Naive thymus-derived CD4-positive, alpha-beta T cell (primary cell): ENCODE measurements around the gene FOXJ3. TPM values are rescaled to one million over a fixed set of nuclear protein-coding genes. Genes with fewer than 3 reads are reported as not detected.
A peak's percentile ranks its signal among the peaks of the same experiment; 100 is the strongest.

Source experiments
- ATAC-seq: fragments of 150-1000 bp; cut with Tn5 transposase; 2 replicates; pipeline ENCODE4 v1.10.0; 2021; ENCODE audit warnings: mild to moderate bottlenecking, moderate library complexity
- CTCF ChIA-PET: fragments of 350-600 bp; sonication (Branson Sonifier 250); formaldehyde crosslinking; loops from one replicate; lab custom pipeline; 2021; ENCODE audit warnings: antibody characterized with exemption; lab: Charles Lee
- POLR2A ChIA-PET: fragments of 350-600 bp; sonication (Branson Sonifier 250); formaldehyde crosslinking; loops from one replicate; lab custom pipeline; 2021; ENCODE audit warnings: antibody characterized with exemption, inconsistent platforms; lab: Charles Lee
- DNase-seq, 9 donors: peaks; one replicate each; pipeline versions ENCODE4 v3.0.0 to v3.0.0-alpha.2; 2020 to 2022; ENCODE audit warnings: mixed read lengths in 1 of 9
- H3K27ac ChIP-seq: one replicate; pipeline ENCODE4 v1.7.0; 2013; ENCODE audit warnings: mild to moderate bottlenecking, low read depth, low read length, moderate library complexity
- H3K27me3 ChIP-seq, 2 donors: one replicate each; pipeline ENCODE4 v1.7.0; 2013; ENCODE audit warnings: low read length in 2 of 2, mild to moderate bottlenecking in 2 of 2, moderate library complexity in 2 of 2; ENCODE audit not compliant: control insufficient read depth in 2 of 2, insufficient read depth in 2 of 2
- H3K36me3 ChIP-seq, 3 experiments: 1 replicate in 2 of 3; 2 replicates in 1 of 3; pipeline ENCODE4 v1.7.0; 2013; ENCODE audit warnings: low read length in 3 of 3, mild to moderate bottlenecking in 3 of 3, moderate library complexity in 1 of 3; ENCODE audit not compliant: insufficient read depth in 3 of 3, control insufficient read depth in 2 of 3
- H3K4me1 ChIP-seq, 2 donors: one replicate each; pipeline ENCODE4 v1.7.0; 2013; ENCODE audit warnings: low read length in 2 of 2, mild to moderate bottlenecking in 2 of 2, moderate library complexity in 1 of 2; ENCODE audit not compliant: control insufficient read depth in 2 of 2, insufficient read depth in 2 of 2
- H3K4me3 ChIP-seq: 2 replicates; pipeline ENCODE4 v1.7.0; 2013; ENCODE audit warnings: mild to moderate bottlenecking, low read length
- H3K9me3 ChIP-seq, 3 experiments: 1 replicate in 2 of 3; 2 replicates in 1 of 3; pipeline ENCODE4 v1.7.0; 2013; ENCODE audit warnings: low read length in 3 of 3; ENCODE audit not compliant: control insufficient read depth in 2 of 3
- H3K27ac Mint-ChIP-seq, 9 donors: one replicate each; pipeline ENCODE4 v1.8.0; 2020 to 2022; ENCODE audit warnings: mixed read lengths in 9 of 9, mild to moderate bottlenecking in 8 of 9, moderate library complexity in 5 of 9, inconsistent platforms in 2 of 9
- H3K27me3 Mint-ChIP-seq, 5 donors: one replicate each; pipeline ENCODE4 v1.8.0; 2021 to 2022; ENCODE audit warnings: mixed read lengths in 5 of 5, mild to moderate bottlenecking in 1 of 5
- H3K36me3 Mint-ChIP-seq, 5 donors: one replicate each; pipeline ENCODE4 v1.8.0; 2020 to 2022; ENCODE audit warnings: mixed read lengths in 5 of 5, mild to moderate bottlenecking in 3 of 5, inconsistent platforms in 1 of 5
- H3K4me1 Mint-ChIP-seq, 7 donors: one replicate each; pipeline ENCODE4 v1.8.0; 2020 to 2022; ENCODE audit warnings: mixed read lengths in 7 of 7, mild to moderate bottlenecking in 3 of 7, inconsistent platforms in 1 of 7
- H3K4me3 Mint-ChIP-seq, 10 donors: one replicate each; pipeline ENCODE4 v1.8.0; 2020 to 2022; ENCODE audit warnings: mild to moderate bottlenecking in 10 of 10, mixed read lengths in 10 of 10, moderate library complexity in 6 of 10, inconsistent platforms in 2 of 10
- H3K9me3 Mint-ChIP-seq, 11 donors: one replicate each; pipeline ENCODE4 v1.8.0; 2020 to 2022; ENCODE audit warnings: mixed read lengths in 11 of 11, mild to moderate bottlenecking in 4 of 11, inconsistent platforms in 1 of 11, moderate library complexity in 1 of 11
- intact Hi-C, 2 donors: fragments of 100-400 bp; cut with micrococcal nuclease; formaldehyde crosslinking; loops; one replicate each; pipeline ENCODE4 v1.15.1; 2023
- polyA plus RNA-seq, 2 donors: library from polyadenylated mRNA; unstranded; fragments of 300-500 nt; fragmentation: Illumina TruSeq; gene quantifications; one replicate each; pipeline ENCODE4 v1.2.3, GENCODE V29; 2021
- total RNA-seq, 6 experiments: library from RNA in 5 of 6; stranded (reverse) in 5 of 6; gene quantifications; 1 replicate in 5 of 6; 2 replicates in 1 of 6; pipeline ENCODE4 v1.2.3 and lab custom pipeline; 2021 to 2026

FOXJ3 gene
- total and polyA plus RNA-seq, 7 experiments from 2014 or later: 38.9 to 93.3 (median 70.0) TPM

GRCh38 chr1:42359466-42359865, 24.4 kb upstream of the FOXJ3 start:
- no peak overlapping the region for H3K4me3 ChIP-seq
- H3K4me1 ChIP-seq: no peaks in the 10 kb centered on the region
- ATAC-seq (no peak), DNase-seq (no peak)
- intact Hi-C loops: no loop called here
- no peaks in the 10 kb centered on the region for H3K9me3 ChIP-seq
- H3K36me3 ChIP-seq: no peaks in the 10 kb centered on the region
- H3K27me3 ChIP-seq: peaks cover 0 to 3% of the 10 kb centered on the region in 2 donors
- Mint-ChIP-seq H3K4me1 (peaks cover 0 to 2% (median 0%) of the 10 kb centered on the region in 7 donors), H3K9me3 (peaks cover 0 to 3% (median 0%) of the 10 kb centered on the region in 11 donors), H3K27me3 (peaks cover 5 to 15% (median 9%) of the 10 kb centered on the region in 5 donors), H3K4me3 (no peak overlapping the region), H3K36me3 (peaks cover 0 to 7% (median 0%) of the 10 kb centered on the region in 5 donors), H3K27ac (no peak overlapping the region)
- no peak overlapping the region for H3K27ac ChIP-seq
- POLR2A ChIA-PET: no interaction called here
- CTCF ChIA-PET: no interaction called here

GRCh38 chr1:42358791-42359190, 23.8 kb upstream of the FOXJ3 start:
- Mint-ChIP-seq H3K36me3 (peaks cover 0 to 7% (median 0%) of the 10 kb centered on the region in 5 donors), H3K27ac (no peak overlapping the region), H3K4me1 (peaks cover 0 to 2% (median 0%) of the 10 kb centered on the region in 7 donors), H3K9me3 (peaks cover 0 to 3% (median 0%) of the 10 kb centered on the region in 11 donors), H3K27me3 (peaks cover 5 to 15% (median 11%) of the 10 kb centered on the region in 5 donors), H3K4me3 (no peak overlapping the region)
- no peaks in the 10 kb centered on the region for H3K4me1 ChIP-seq
- DNase-seq (no peak), ATAC-seq (no peak)
- CTCF ChIA-PET: no interaction called here
- H3K9me3 ChIP-seq: no peaks in the 10 kb centered on the region
- no peak overlapping the region for H3K27ac ChIP-seq
- intact Hi-C loops: no loop called here
- POLR2A ChIA-PET: no interaction called here
- H3K36me3 ChIP-seq: no peaks in the 10 kb centered on the region
- H3K4me3 ChIP-seq: no peak overlapping the region
- peaks cover 0 to 3% of the 10 kb centered on the region in 2 donors for H3K27me3 ChIP-seq

GRCh38 chr1:42350086-42350485, 15.1 kb upstream of the FOXJ3 start:
- H3K36me3 Mint-ChIP-seq: no peaks in the 10 kb centered on the region
- Histone ChIP-seq H3K27ac (no peak overlapping the region), H3K36me3 (no peaks in the 10 kb centered on the region), H3K4me1 (no peaks in the 10 kb centered on the region), H3K9me3 (no peaks in the 10 kb centered on the region), H3K27me3 (peaks cover 0 to 7% of the 10 kb centered on the region in 2 donors), H3K4me3 (no peak overlapping the region)
- intact Hi-C loops: no loop called here
- POLR2A ChIA-PET: no interaction called here
- peaks cover 21 to 41% (median 31%) of the 10 kb centered on the region in 5 donors for H3K27me3 Mint-ChIP-seq
- DNase-seq (no peak), ATAC-seq (no peak)
- CTCF ChIA-PET: no interaction called here
- H3K9me3 Mint-ChIP-seq: no peaks in the 10 kb centered on the region
- no peak overlapping the region for H3K27ac Mint-ChIP-seq
- no peaks in the 10 kb centered on the region for H3K4me1 Mint-ChIP-seq
- H3K4me3 Mint-ChIP-seq: no peak overlapping the region

GRCh38 chr1:42348498-42348897, 13.5 kb upstream of the FOXJ3 start:
- ATAC-seq (no peak), DNase-seq (no peak)
- Histone ChIP-seq H3K4me1 (no peaks in the 10 kb centered on the region), H3K4me3 (no peak overlapping the region), H3K27ac (no peak overlapping the region), H3K36me3 (no peaks in the 10 kb centered on the region), H3K27me3 (peaks cover 0 to 6% of the 10 kb centered on the region in 2 donors), H3K9me3 (no peaks in the 10 kb centered on the region)
- POLR2A ChIA-PET: no interaction called here
- peaks cover 20 to 42% (median 31%) of the 10 kb centered on the region in 5 donors for H3K27me3 Mint-ChIP-seq
- intact Hi-C loops: loop anchor here in 1 of 2 donors (10.0 kb wide), 1 partner anchor 396 kb away; the partner anchor contains the start of gene CLDN19
- no peaks in the 10 kb centered on the region for H3K36me3 Mint-ChIP-seq
- H3K4me3 Mint-ChIP-seq: peak overlapping the region in 1 of 10 donors; percentile 40
- H3K9me3 Mint-ChIP-seq: no peaks in the 10 kb centered on the region
- no peaks in the 10 kb centered on the region for H3K4me1 Mint-ChIP-seq
- H3K27ac Mint-ChIP-seq: peak overlapping the region in 1 of 9 donors; percentile 2
- CTCF ChIA-PET: no interaction called here

GRCh38 chr1:42343049-42343448, 8.0 kb upstream of the FOXJ3 start:
- intact Hi-C loops: loop anchor here in 1 of 2 donors (10.0 kb wide), 1 partner anchor 402 kb away; the partner anchor contains the start of gene CLDN19
- H3K27me3 ChIP-seq: no peaks in the 10 kb centered on the region
- H3K4me3 ChIP-seq: no peak overlapping the region
- peaks cover 5 to 14% (median 10%) of the 10 kb centered on the region in 5 donors for H3K27me3 Mint-ChIP-seq
- no peaks in the 10 kb centered on the region for H3K4me1 ChIP-seq
- DNase-seq (no peak), ATAC-seq (no peak)
- H3K4me1 Mint-ChIP-seq: peaks cover 0 to 13% (median 0%) of the 10 kb centered on the region in 7 donors
- ChIA-PET POLR2A (no interaction called here), CTCF (no interaction called here)
- H3K4me3 Mint-ChIP-seq: no peak overlapping the region
- H3K36me3 Mint-ChIP-seq: no peaks in the 10 kb centered on the region
- no peaks in the 10 kb centered on the region for H3K9me3 Mint-ChIP-seq
- H3K9me3 ChIP-seq: no peaks in the 10 kb centered on the region
- no peak overlapping the region for H3K27ac ChIP-seq
- H3K27ac Mint-ChIP-seq: no peak overlapping the region
- H3K36me3 ChIP-seq: no peaks in the 10 kb centered on the region

- H3K4me1 Mint-ChIP-seq: peaks cover 11 to 30% (median 16%) of the 10 kb centered on the region in 7 donors
- peak overlapping the region in 1 of 9 donors; percentile 42 for H3K27ac Mint-ChIP-seq
Measured at GRCh38 chr1:42340901-42341300, 5.9 kb upstream of the FOXJ3 start.

More at GRCh38 chr1:42340901-42341300, 5.9 kb upstream of the FOXJ3 start:
- no peaks in the 10 kb centered on the region for H3K9me3 Mint-ChIP-seq
- no peak overlapping the region for H3K4me3 Mint-ChIP-seq
- Histone ChIP-seq H3K9me3 (no peaks in the 10 kb centered on the region), H3K27me3 (no peaks in the 10 kb centered on the region), H3K4me1 (peaks cover 0 to 3% of the 10 kb centered on the region in 2 donors), H3K27ac (no peak overlapping the region), H3K4me3 (no peak overlapping the region), H3K36me3 (no peaks in the 10 kb centered on the region)
- ChIA-PET POLR2A (interaction anchor here (0.6 kb wide), 1 partner anchor 14 kb away, joined by 5 read pairs; no protein-coding TSS in a partner anchor), CTCF (no interaction called here)
- peaks cover 0 to 12% (median 7%) of the 10 kb centered on the region in 5 donors for H3K27me3 Mint-ChIP-seq
- DNase-seq: no peak
- intact Hi-C loops: loop anchor here in 1 of 2 donors (10.0 kb wide), 1 partner anchor 404 kb away; the partner anchor contains the start of gene CLDN19
- ATAC-seq: no peak
- H3K36me3 Mint-ChIP-seq: peaks cover 0 to 3% (median 0%) of the 10 kb centered on the region in 5 donors
